Neural progenitor cell (in vitro differentiated cells): Measurements from ENCODE around the gene CNRIP1.

Source experiments
- EZH2 ChIP-seq: fragments of 200-600 bp; sonication (generic); IDR thresholded peaks from 2 replicates; pipeline ENCODE4 v1.6.1; 2017; ENCODE audit warnings: antibody characterized with exemption, mild to moderate bottlenecking, moderate library complexity
- EZH2phosphoT487 ChIP-seq: fragments of 200-600 bp; sonication (generic); IDR thresholded peaks from 2 replicates; pipeline ENCODE4 v1.6.1; 2017; ENCODE audit warnings: antibody characterized with exemption
- TF ChIP-seq, protein P1 (sequence below): fragments of 200-600 bp; sonication (generic); IDR thresholded peaks from 2 replicates; pipeline ENCODE4 v1.5.1; 2017; ENCODE audit warnings: antibody characterized with exemption, mild to moderate bottlenecking

DNA sequence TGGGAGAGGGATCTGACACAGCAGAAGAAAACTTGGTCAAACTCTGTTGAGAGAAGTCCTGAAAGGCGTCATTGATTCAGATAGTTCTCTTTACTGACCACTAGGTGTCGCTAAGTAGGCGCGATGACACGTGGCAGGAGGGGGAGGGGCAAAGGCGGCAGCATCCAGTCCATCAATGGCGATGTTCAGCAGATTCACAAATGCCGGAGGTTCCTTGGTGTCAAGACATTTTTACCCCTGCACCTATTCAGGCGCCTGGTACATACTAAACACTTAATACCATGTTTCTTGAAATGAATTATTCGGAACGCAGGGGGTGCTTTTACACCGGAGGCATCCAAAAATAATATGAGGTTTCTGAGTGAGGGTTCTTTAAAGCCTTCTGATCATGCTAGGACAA, 42.3 kb upstream of the CNRIP1 start:
- TF ChIP-seq, protein P1, sequence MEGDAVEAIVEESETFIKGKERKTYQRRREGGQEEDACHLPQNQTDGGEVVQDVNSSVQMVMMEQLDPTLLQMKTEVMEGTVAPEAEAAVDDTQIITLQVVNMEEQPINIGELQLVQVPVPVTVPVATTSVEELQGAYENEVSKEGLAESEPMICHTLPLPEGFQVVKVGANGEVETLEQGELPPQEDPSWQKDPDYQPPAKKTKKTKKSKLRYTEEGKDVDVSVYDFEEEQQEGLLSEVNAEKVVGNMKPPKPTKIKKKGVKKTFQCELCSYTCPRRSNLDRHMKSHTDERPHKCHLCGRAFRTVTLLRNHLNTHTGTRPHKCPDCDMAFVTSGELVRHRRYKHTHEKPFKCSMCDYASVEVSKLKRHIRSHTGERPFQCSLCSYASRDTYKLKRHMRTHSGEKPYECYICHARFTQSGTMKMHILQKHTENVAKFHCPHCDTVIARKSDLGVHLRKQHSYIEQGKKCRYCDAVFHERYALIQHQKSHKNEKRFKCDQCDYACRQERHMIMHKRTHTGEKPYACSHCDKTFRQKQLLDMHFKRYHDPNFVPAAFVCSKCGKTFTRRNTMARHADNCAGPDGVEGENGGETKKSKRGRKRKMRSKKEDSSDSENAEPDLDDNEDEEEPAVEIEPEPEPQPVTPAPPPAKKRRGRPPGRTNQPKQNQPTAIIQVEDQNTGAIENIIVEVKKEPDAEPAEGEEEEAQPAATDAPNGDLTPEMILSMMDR = peak; percentile 79
- no peak for TF ChIP-seq EZH2
- TF ChIP-seq EZH2phosphoT487 = no peak
